SK-N-SH treated with all-trans-retinoic acid at 6 μM for 48 hours (cell line): Measurements from ENCODE around the gene PTPRN2.

Experiments
- ATAC-seq: fragments of 200-7000 bp; cut with Tn5 transposase; 3 replicates; pipeline ENCODE4 v1.9.1; 2020; ENCODE audit warnings: mild to moderate bottlenecking, moderate library complexity
- ARNTL ChIP-seq: fragments of 450-650 bp; formaldehyde crosslinking; IDR thresholded peaks from 2 replicates; pipeline ENCODE4 v1.5.0; 2020; ENCODE audit warnings: low read depth, mild to moderate bottlenecking, moderate library complexity, borderline replicate concordance
- GLIS3 ChIP-seq: fragments of 250-450 bp; sonication (Bioruptor Pico); IDR thresholded peaks from 2 replicates; pipeline ENCODE4 v1.5.0; 2020; ENCODE audit warnings: mild to moderate bottlenecking, moderate library complexity
- OSR1 ChIP-seq: fragments of 250-450 bp; sonication (Bioruptor Pico); IDR thresholded peaks from 2 replicates; pipeline ENCODE4 v1.8.0; 2022; ENCODE audit warnings: moderate library complexity, mild to moderate bottlenecking, inconsistent platforms
- PPARA ChIP-seq: fragments of 250-450 bp; sonication (Bioruptor Pico); IDR thresholded peaks from 2 replicates; pipeline ENCODE4 v1.5.0; 2020; ENCODE audit warnings: mild to moderate bottlenecking, borderline replicate concordance
- RARB ChIP-seq: fragments of 250-450 bp; sonication (Bioruptor Pico); IDR thresholded peaks from 2 replicates; pipeline ENCODE4 v1.8.0; 2021; ENCODE audit warnings: mild to moderate bottlenecking, moderate library complexity
- SNAI2 ChIP-seq: fragments of 250-450 bp; sonication (Bioruptor Pico); IDR thresholded peaks from 2 replicates; pipeline ENCODE4 v1.5.0; 2020; ENCODE audit warnings: mild to moderate bottlenecking, moderate library complexity
- TCF4 ChIP-seq: fragments of 250-450 bp; sonication (Bioruptor Pico); IDR thresholded peaks from 2 replicates; pipeline ENCODE4 v1.8.0; 2021; ENCODE audit warnings: mild to moderate bottlenecking, moderate library complexity, borderline replicate concordance
- TOX ChIP-seq: fragments of 250-450 bp; sonication (Bioruptor Pico); IDR thresholded peaks from 2 replicates; pipeline ENCODE4 v1.8.0; 2021; ENCODE audit warnings: mild to moderate bottlenecking, moderate library complexity, borderline replicate concordance
- TSHZ2 ChIP-seq: fragments of 250-450 bp; sonication (Bioruptor Pico); IDR thresholded peaks from 2 replicates; pipeline ENCODE4 v1.5.0; 2020; ENCODE audit warnings: mild to moderate bottlenecking, moderate library complexity
- ZC3H10 ChIP-seq: fragments of 250-450 bp; sonication (Bioruptor Pico); IDR thresholded peaks from 2 replicates; pipeline ENCODE4 v1.5.1; 2021; ENCODE audit warnings: mild to moderate bottlenecking, moderate library complexity
- ZFP3 ChIP-seq: fragments of 250-450 bp; sonication (Bioruptor Pico); IDR thresholded peaks from 2 replicates; pipeline ENCODE4 v1.5.0; 2020; ENCODE audit warnings: mild to moderate bottlenecking, moderate library complexity
- ZFP30 ChIP-seq: fragments of 450-650 bp; formaldehyde crosslinking; IDR thresholded peaks from 2 replicates; pipeline ENCODE4 v1.5.0; 2022; ENCODE audit warnings: mild to moderate bottlenecking, moderate library complexity
- ZNF565 ChIP-seq: fragments of 450-650 bp; formaldehyde crosslinking; conservative IDR thresholded peaks from 2 replicates; pipeline ENCODE4 v1.5.0; 2020; ENCODE audit warnings: low read depth, mild to moderate bottlenecking, moderate library complexity
- ZNF70 ChIP-seq: fragments of 450-650 bp; formaldehyde crosslinking; IDR thresholded peaks from 2 replicates; pipeline ENCODE4 v1.5.0; 2020; ENCODE audit warnings: mild to moderate bottlenecking, moderate library complexity
- ZNF8 ChIP-seq: fragments of 450-650 bp; formaldehyde crosslinking; IDR thresholded peaks from 2 replicates; pipeline ENCODE4 v1.5.0; 2020; ENCODE audit warnings: mild to moderate bottlenecking, moderate library complexity
- TF ChIP-seq, protein P1 (sequence below): fragments of 250-450 bp; sonication (Bioruptor Pico); IDR thresholded peaks from 2 replicates; pipeline ENCODE4 v1.5.1; 2020; ENCODE audit warnings: low read depth, mild to moderate bottlenecking, moderate library complexity
- TF ChIP-seq, protein P2 (sequence below): fragments of 250-450 bp; sonication (Bioruptor Pico); IDR thresholded peaks from 2 replicates; pipeline ENCODE4 v1.5.1; 2021; ENCODE audit warnings: mild to moderate bottlenecking, moderate library complexity
- TF ChIP-seq, protein P3 (sequence below): fragments of 250-450 bp; sonication (Bioruptor Pico); IDR thresholded peaks from 2 replicates; pipeline ENCODE4 v1.8.0; 2021; ENCODE audit warnings: low read depth, mild to moderate bottlenecking, moderate library complexity, borderline replicate concordance

PTPRN2 gene

DNA sequence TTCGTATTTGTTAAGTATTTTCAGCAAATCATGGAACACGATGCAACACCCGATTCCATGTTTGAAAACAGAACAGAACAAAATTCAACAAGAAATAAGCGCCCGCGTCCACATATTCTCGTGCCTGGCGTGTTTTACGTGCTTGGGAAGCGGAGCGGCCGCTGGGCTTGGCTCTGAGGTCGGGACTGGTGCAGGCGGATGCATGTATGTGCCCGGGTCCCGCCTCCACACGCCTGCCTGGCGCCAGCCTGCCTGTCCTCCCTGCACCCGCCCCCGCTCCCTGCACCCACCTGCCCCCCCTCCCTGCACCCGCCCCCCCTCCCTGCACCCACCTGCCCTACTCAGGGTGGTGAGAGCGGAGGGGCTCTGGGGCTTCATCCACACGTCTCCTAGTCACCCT lies 796.4 kb downstream of the PTPRN2 start:
- no peak for ATAC-seq
- TF ChIP-seq, protein P1, sequence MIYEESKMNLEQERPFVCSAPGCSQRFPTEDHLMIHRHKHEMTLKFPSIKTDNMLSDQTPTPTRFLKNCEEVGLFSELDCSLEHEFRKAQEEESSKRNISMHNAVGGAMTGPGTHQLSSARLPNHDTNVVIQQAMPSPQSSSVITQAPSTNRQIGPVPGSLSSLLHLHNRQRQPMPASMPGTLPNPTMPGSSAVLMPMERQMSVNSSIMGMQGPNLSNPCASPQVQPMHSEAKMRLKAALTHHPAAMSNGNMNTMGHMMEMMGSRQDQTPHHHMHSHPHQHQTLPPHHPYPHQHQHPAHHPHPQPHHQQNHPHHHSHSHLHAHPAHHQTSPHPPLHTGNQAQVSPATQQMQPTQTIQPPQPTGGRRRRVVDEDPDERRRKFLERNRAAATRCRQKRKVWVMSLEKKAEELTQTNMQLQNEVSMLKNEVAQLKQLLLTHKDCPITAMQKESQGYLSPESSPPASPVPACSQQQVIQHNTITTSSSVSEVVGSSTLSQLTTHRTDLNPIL (CRISPR knock-in tag) = no peak
- TF ChIP-seq ZFP30 (CRISPR knock-in tag) (no peak), PPARA (CRISPR knock-in tag) (no peak), ZNF565 (no peak), TOX (no peak), TSHZ2 (CRISPR knock-in tag) (no peak), SNAI2 (CRISPR knock-in tag) (no peak), ZNF8 (no peak)

DNA sequence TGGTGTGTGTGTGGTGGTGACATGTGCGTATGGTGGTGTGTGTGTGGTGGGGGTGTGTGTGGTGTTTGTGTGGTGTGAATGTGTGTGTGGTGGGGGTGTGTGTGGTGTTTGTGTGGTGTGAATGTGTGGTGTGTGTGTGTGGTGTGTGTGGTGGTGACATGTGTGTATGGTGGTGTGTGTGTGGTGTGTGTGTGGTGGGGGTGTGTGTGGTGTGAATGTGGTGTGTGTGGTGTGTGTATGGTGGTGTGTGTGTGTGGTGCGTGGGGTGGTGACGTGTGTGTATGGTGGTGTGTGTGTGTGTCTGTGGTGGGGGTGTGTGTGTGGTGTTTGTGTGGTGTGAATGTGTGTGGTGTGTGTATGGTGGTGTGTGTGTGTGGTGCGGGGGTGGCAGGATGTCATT lies 797.7 kb downstream of the PTPRN2 start:
- TF ChIP-seq RARB (CRISPR knock-in tag) = no peak
- no peak for TF ChIP-seq ZNF8
- TF ChIP-seq GLIS3 = no peak
- TF ChIP-seq, protein P2, sequence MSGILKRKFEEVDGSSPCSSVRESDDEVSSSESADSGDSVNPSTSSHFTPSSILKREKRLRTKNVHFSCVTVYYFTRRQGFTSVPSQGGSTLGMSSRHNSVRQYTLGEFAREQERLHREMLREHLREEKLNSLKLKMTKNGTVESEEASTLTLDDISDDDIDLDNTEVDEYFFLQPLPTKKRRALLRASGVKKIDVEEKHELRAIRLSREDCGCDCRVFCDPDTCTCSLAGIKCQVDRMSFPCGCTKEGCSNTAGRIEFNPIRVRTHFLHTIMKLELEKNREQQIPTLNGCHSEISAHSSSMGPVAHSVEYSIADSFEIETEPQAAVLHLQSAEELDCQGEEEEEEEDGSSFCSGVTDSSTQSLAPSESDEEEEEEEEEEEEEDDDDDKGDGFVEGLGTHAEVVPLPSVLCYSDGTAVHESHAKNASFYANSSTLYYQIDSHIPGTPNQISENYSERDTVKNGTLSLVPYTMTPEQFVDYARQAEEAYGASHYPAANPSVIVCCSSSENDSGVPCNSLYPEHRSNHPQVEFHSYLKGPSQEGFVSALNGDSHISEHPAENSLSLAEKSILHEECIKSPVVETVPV (CRISPR knock-in tag) = no peak
- TF ChIP-seq, all 23 proteins: peak for 0
- no peak for ATAC-seq

DNA sequence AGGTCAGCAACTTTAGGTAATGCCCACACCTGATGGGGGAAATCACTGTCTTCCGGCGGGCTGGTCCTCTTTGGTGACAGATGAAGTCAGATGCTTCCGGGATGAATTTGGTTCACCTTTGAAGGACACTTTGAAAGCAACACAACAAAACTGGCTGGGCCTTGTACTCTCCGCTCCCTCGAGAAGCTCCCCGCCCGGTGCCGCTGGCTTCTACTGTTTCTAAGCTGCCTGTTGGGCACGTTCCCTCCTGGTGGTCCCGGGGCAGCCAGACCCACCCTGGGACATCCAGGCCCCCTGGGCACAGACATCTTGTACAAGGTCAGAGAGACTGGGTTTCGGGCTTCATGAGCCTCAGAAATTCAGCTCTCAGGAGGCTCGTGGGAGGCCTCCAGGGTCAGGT lies 798.5 kb downstream of the PTPRN2 start:
- ATAC-seq = no peak
- TF ChIP-seq ZNF565 (no peak), ZC3H10 (CRISPR knock-in tag) (no peak), SNAI2 (CRISPR knock-in tag) (no peak), ZNF70 (CRISPR knock-in tag) (no peak)

GRCh38 chr7:157788573-157788972 lies 799.0 kb downstream of the PTPRN2 start:
- ATAC-seq = no peak
- TF ChIP-seq ZNF8 = no peak
- no peak for TF ChIP-seq TOX
- no peak for TF ChIP-seq RARB (CRISPR knock-in tag)
- no peak for TF ChIP-seq ARNTL

GRCh38 chr7:157787275-157787701 lies 800.3 kb downstream of the PTPRN2 start:
- ATAC-seq = no peak
- TF ChIP-seq, protein P1 (CRISPR knock-in tag) = no peak
- TF ChIP-seq TCF4 = no peak
- TF ChIP-seq ZFP3 (CRISPR knock-in tag) = no peak
- TF ChIP-seq GLIS3 = no peak
- TF ChIP-seq, protein P3, sequence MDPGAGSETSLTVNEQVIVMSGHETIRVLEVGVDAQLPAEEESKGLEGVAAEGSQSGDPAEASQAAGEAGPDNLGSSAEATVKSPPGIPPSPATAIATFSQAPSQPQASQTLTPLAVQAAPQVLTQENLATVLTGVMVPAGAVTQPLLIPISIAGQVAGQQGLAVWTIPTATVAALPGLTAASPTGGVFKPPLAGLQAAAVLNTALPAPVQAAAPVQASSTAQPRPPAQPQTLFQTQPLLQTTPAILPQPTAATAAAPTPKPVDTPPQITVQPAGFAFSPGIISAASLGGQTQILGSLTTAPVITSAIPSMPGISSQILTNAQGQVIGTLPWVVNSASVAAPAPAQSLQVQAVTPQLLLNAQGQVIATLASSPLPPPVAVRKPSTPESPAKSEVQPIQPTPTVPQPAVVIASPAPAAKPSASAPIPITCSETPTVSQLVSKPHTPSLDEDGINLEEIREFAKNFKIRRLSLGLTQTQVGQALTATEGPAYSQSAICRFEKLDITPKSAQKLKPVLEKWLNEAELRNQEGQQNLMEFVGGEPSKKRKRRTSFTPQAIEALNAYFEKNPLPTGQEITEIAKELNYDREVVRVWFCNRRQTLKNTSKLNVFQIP (CRISPR knock-in tag) = no peak
- TF ChIP-seq ZNF8 = no peak
- no peak for TF ChIP-seq OSR1 (CRISPR knock-in tag)
- no peak for TF ChIP-seq ARNTL
- no peak for TF ChIP-seq PPARA (CRISPR knock-in tag)
- TF ChIP-seq, all 23 proteins: peak for 0
